H9 (cell line): ENCODE results near the gene MTCH1. TPM values are rescaled to one million over a fixed set of nuclear protein-coding genes. Genes with fewer than 3 reads are reported as not detected.

ENCODE experiments used
- DNase-seq: peaks from one replicate; pipeline ENCODE4 v3.0.0-alpha.2; 2017
- H2AFZ ChIP-seq: one replicate; pipeline ENCODE4 v1.6.1; 2013; ENCODE audit warnings: mild to moderate bottlenecking, low read length, control low read depth, moderate library complexity
- H2AK5ac ChIP-seq: 2 replicates; pipeline ENCODE4 v1.6.1; 2013; ENCODE audit warnings: low read length, control low read depth, mixed read lengths; ENCODE audit not compliant: insufficient read length
- H2BK120ac ChIP-seq: one replicate; pipeline ENCODE4 v1.6.1; 2013; ENCODE audit warnings: low read depth, mild to moderate bottlenecking, low read length, control low read depth, inconsistent platforms; ENCODE audit not compliant: poor library complexity, severe bottlenecking
- H2BK12ac ChIP-seq: 2 replicates; pipeline ENCODE4 v1.6.1; 2013; ENCODE audit warnings: low read length, control low read depth, mixed read lengths, low read depth; ENCODE audit not compliant: insufficient read length
- H2BK15ac ChIP-seq: 2 replicates; pipeline ENCODE4 v1.6.1; 2013; ENCODE audit warnings: low read depth, low read length, control low read depth
- H2BK20ac ChIP-seq: one replicate; pipeline ENCODE4 v1.6.1; 2013; ENCODE audit warnings: low read depth, mild to moderate bottlenecking, low read length, control low read depth, inconsistent platforms; ENCODE audit not compliant: poor library complexity, severe bottlenecking
- H2BK5ac ChIP-seq: 2 replicates; pipeline ENCODE4 v1.6.1; 2013; ENCODE audit warnings: low read length, control low read depth, mixed read lengths; ENCODE audit not compliant: insufficient read length
- H3K14ac ChIP-seq: 2 replicates; pipeline ENCODE4 v1.6.1; 2013; ENCODE audit warnings: low read length, control low read depth; ENCODE audit not compliant: insufficient read depth
- H3K18ac ChIP-seq: 2 replicates; pipeline ENCODE4 v1.6.1; 2013; ENCODE audit warnings: low read depth, mild to moderate bottlenecking, mixed read lengths, low read length, control low read depth; ENCODE audit not compliant: insufficient read length
- H3K23ac ChIP-seq: 2 replicates; pipeline ENCODE4 v1.6.1; 2013; ENCODE audit warnings: low read length, control low read depth, mixed read lengths, low read depth; ENCODE audit not compliant: insufficient read length
- H3K23me2 ChIP-seq: 2 replicates; pipeline ENCODE4 v1.6.1; 2013; ENCODE audit warnings: low read depth, mild to moderate bottlenecking, mixed read lengths, low read length, control low read depth; ENCODE audit not compliant: insufficient read length, poor library complexity, severe bottlenecking
- H3K27ac ChIP-seq: 2 replicates; pipeline ENCODE4 v1.5.1; 2013; ENCODE audit warnings: low read length, control low read depth, mixed read lengths, low read depth; ENCODE audit not compliant: insufficient read length
- H3K27me3 ChIP-seq: 2 replicates; pipeline ENCODE4 v1.6.1; 2013; ENCODE audit warnings: low read length, control low read depth, inconsistent platforms; ENCODE audit not compliant: insufficient read depth
- H3K4ac ChIP-seq: 2 replicates; pipeline ENCODE4 v1.6.1; 2013; ENCODE audit warnings: low read depth, mild to moderate bottlenecking, control low read depth, inconsistent platforms, low read length, moderate library complexity
- H3K4me1 ChIP-seq: 2 replicates; pipeline ENCODE4 v1.6.1; 2013; ENCODE audit warnings: low read length, control low read depth, inconsistent platforms; ENCODE audit not compliant: insufficient read depth
- H3K4me2 ChIP-seq: 2 replicates; pipeline ENCODE4 v1.6.1; 2013; ENCODE audit warnings: low read length, control low read depth, mixed read lengths; ENCODE audit not compliant: insufficient read length, insufficient read depth
- H3K56ac ChIP-seq: 2 replicates; pipeline ENCODE4 v1.6.1; 2013; ENCODE audit warnings: low read depth, mild to moderate bottlenecking, mixed read lengths, low read length, control low read depth; ENCODE audit not compliant: insufficient read length
- H3K79me1 ChIP-seq: 2 replicates; pipeline ENCODE4 v1.6.1; 2013; ENCODE audit warnings: low read depth, mild to moderate bottlenecking, moderate library complexity, low read length, control low read depth, inconsistent platforms; ENCODE audit not compliant: insufficient read depth, poor library complexity, severe bottlenecking
- H3K79me2 ChIP-seq: 2 replicates; pipeline ENCODE4 v1.6.1; 2013; ENCODE audit warnings: low read length, control low read depth, inconsistent platforms; ENCODE audit not compliant: insufficient read depth
- H3K9ac ChIP-seq: 2 replicates; pipeline ENCODE4 v1.6.1; 2013; ENCODE audit warnings: low read length, control low read depth, mixed read lengths; ENCODE audit not compliant: insufficient read length; ENCODE audit errors: extremely low read depth
- H3K9me3 ChIP-seq: one replicate; pipeline ENCODE4 v1.6.1; 2013; ENCODE audit warnings: low read depth, low read length, inconsistent platforms; ENCODE audit not compliant: control insufficient read depth
- H3T11ph ChIP-seq: one replicate; pipeline ENCODE4 v1.6.1; 2013; ENCODE audit warnings: mild to moderate bottlenecking, low read length, control low read depth, inconsistent platforms
- H4K20me1 ChIP-seq: one replicate; pipeline ENCODE4 v1.6.1; 2013; ENCODE audit not compliant: control insufficient read depth, insufficient read length, insufficient read depth
- H4K5ac ChIP-seq: 2 replicates; pipeline ENCODE4 v1.6.1; 2013; ENCODE audit warnings: low read depth, mild to moderate bottlenecking, mixed read lengths, low read length, control low read depth; ENCODE audit not compliant: insufficient read length
- H4K8ac ChIP-seq: replicated peaks from 2 replicates; pipeline ENCODE4 v1.6.1; 2013; ENCODE audit warnings: low read length, control low read depth, mixed read lengths, low read depth; ENCODE audit not compliant: insufficient read length
- H4K91ac ChIP-seq: 2 replicates; pipeline ENCODE4 v1.6.1; 2013; ENCODE audit warnings: low read depth, mild to moderate bottlenecking, moderate library complexity, mixed read lengths, low read length, control low read depth; ENCODE audit not compliant: insufficient read length
- H3K27ac Mint-ChIP-seq, 3 experiments: 2 replicates in 2 of 3; 3 replicates in 1 of 3; pipeline ENCODE4 v1.8.0; 2020 to 2021; ENCODE audit warnings: mixed read lengths in 3 of 3, mild to moderate bottlenecking in 1 of 3, moderate library complexity in 1 of 3
- H3K27me3 Mint-ChIP-seq: 2 replicates; pipeline ENCODE4 v1.8.0; 2021; ENCODE audit warnings: low read depth, mild to moderate bottlenecking, moderate library complexity, mixed read lengths
- H3K36me3 Mint-ChIP-seq, 3 experiments: 2 replicates in 2 of 3; 3 replicates in 1 of 3; pipeline ENCODE4 v1.8.0; 2020 to 2021; ENCODE audit warnings: low read depth in 3 of 3, mixed read lengths in 3 of 3; ENCODE audit not compliant: insufficient read depth in 1 of 3
- H3K4me1 Mint-ChIP-seq, 2 experiments: 2 replicates each; pipeline ENCODE4 v1.8.0; 2020; ENCODE audit warnings: mixed read lengths in 2 of 2
- H3K4me3 Mint-ChIP-seq, 2 experiments: 2 replicates in 1 of 2; 3 replicates in 1 of 2; pipeline ENCODE4 v1.8.0; 2020 to 2021; ENCODE audit warnings: mild to moderate bottlenecking in 2 of 2, mixed read lengths in 2 of 2, moderate library complexity in 1 of 2
- H3K9me3 Mint-ChIP-seq, 2 experiments: 2 replicates in 1 of 2; 3 replicates in 1 of 2; pipeline ENCODE4 v1.8.0; 2020; ENCODE audit warnings: mild to moderate bottlenecking in 2 of 2, mixed read lengths in 2 of 2, moderate library complexity in 1 of 2
- CTCF ChIP-seq: fragments of 200-600 bp; sonication (generic); conservative IDR thresholded peaks from 3 replicates; pipeline ENCODE4 v1.8.0; 2021; ENCODE audit warnings: antibody characterized with exemption, mild to moderate bottlenecking
- WGBS: extraction: QIAGEN DNeasy Blood & Tissue Kit; methylation state at CpG from one replicate; pipeline ENCODE4 v1.1.7; 2013; ENCODE audit warnings: missing lambda C conversion rate, low lambda C conversion rate, mixed read lengths; ENCODE audit not compliant: insufficient read length; ENCODE audit errors: extremely low coverage; 5-methylcytosine and 5-hydroxymethylcytosine counted together
- total RNA-seq: library from RNA; stranded (reverse); gene quantifications from 2 replicates; pipeline ENCODE4 v1.2.1, GENCODE V29; 2021

MTCH1 gene
- total RNA-seq, 1 experiment from 2014 or later: 200 TPM

- Histone ChIP-seq H4K91ac (no peak overlapping the region), H3K27ac (no peak overlapping the region), H3K9me3 (no peaks in the 10 kb centered on the region), H4K20me1 (no peaks in the 10 kb centered on the region), H2BK120ac (no peak overlapping the region), H4K8ac (no peak overlapping the region), H3K79me1 (no peaks in the 10 kb centered on the region), H2AFZ (no peak overlapping the region), H2BK15ac (no peak overlapping the region), H3K56ac (no peak overlapping the region), H3K18ac (no peak overlapping the region), H3K4ac (no peak overlapping the region), H3K27me3 (no peaks in the 10 kb centered on the region), H3K23ac (no peak overlapping the region), H3K14ac (no peak overlapping the region), H2BK12ac (no peak overlapping the region), H3K79me2 (no peaks in the 10 kb centered on the region), H2AK5ac (no peak overlapping the region), H2BK20ac (no peak overlapping the region), H3T11ph (no peak overlapping the region), H3K4me2 (no peak overlapping the region), H4K5ac (no peak overlapping the region), H3K4me1 (no peaks in the 10 kb centered on the region), H2BK5ac (no peak overlapping the region), H3K9ac (no peak overlapping the region), H3K23me2 (no peaks in the 10 kb centered on the region)
- Mint-ChIP-seq H3K27ac (peak overlapping the region; percentile 41 to 97 (median 44); a peak in 6 of 7 replicates), H3K36me3 (peaks cover 2 to 15% (median 3%) of the 10 kb centered on the region in 3 experiments; a peak in 6 of 7 replicates), H3K4me3 (peak overlapping the region in 1 of 2 experiments; percentile 51; a peak in 2 of 5 replicates), H3K27me3 (no peaks in the 10 kb centered on the region), H3K4me1 (peaks cover 17% of the 10 kb centered on the region in 2 experiments), H3K9me3 (no peaks in the 10 kb centered on the region)
- DNase-seq: peak; percentile 93
- no CpG with 5 or more reads among the region's 12 CpGs for WGBS
- TF ChIP-seq CTCF: no peak
Observed at GRCh38 chr6:36962874-36963273, 23.1 kb downstream of the MTCH1 start.
